ENCODE results near the gene MIA2. TPM values are rescaled to one million over a fixed set of nuclear protein-coding genes. Genes with fewer than 3 reads are reported as not detected.

MIA2 gene
- total and polyA plus RNA-seq, 9 of the 15 experiments (the other 6 are each of a cell fraction or from before 2014, with no cell fraction given) = 6.0 to 21.8 (median 12.8) TPM

- TF ChIP-seq CXXC5 (CRISPR knock-in tag; IDR thresholded peaks at IDR 0.05) (peak; percentile 59; the same call in 1 of the 2 replicates), BCOR (IDR thresholded peaks at IDR 0.05) (peak; percentile 15; the same call in 1 of the 2 replicates), ZBTB49 (CRISPR knock-in tag; IDR thresholded peaks at IDR 0.05; ENCODE audit: borderline replicate concordance) (no peak), PURB (CRISPR knock-in tag; IDR thresholded peaks at IDR 0.05; ENCODE audit: low read depth) (no peak), THRAP3 (IDR thresholded peaks at IDR 0.05; ENCODE audit: borderline replicate concordance) (no peak), MLX (CRISPR knock-in tag; conservative IDR thresholded peaks at IDR 0.05) (no peak), POLR2G (IDR thresholded peaks at IDR 0.05; ENCODE audit: low read depth, low read length) (peak; percentile 79), BRF2 (IDR thresholded peaks at IDR 0.05; ENCODE audit: borderline replicate concordance, insufficient read depth, insufficient read length) (no peak), MAZ (CRISPR knock-in tag; conservative IDR thresholded peaks at IDR 0.05 in 1 of 2, IDR thresholded peaks at IDR 0.05 in 1 of 2) (0 out of 4 replicates have a peak, but pooled peaks of 1 of the 2 experiments have one; percentile 27), ELK1 (CRISPR knock-in tag; IDR thresholded peaks at IDR 0.05) (no peak), KHSRP (IDR thresholded peaks at IDR 0.05) (no peak), SMAD4 (CRISPR knock-in tag; conservative IDR thresholded peaks at IDR 0.05) (0 out of 2 replicates have a peak, but pooled peaks have one; percentile 46), ZBTB9 (CRISPR knock-in tag; IDR thresholded peaks at IDR 0.05) (no peak), RBBP5 (IDR thresholded peaks at IDR 0.05; ENCODE audit: borderline replicate concordance, insufficient read depth, low read length, poor library complexity, severe bottlenecking) (peak; percentile 88), ZNF77 (CRISPR knock-in tag; IDR thresholded peaks at IDR 0.05) (no peak), FOXK1 (CRISPR knock-in tag; IDR thresholded peaks at IDR 0.05; ENCODE audit: borderline replicate concordance) (no peak), ZFX (CRISPR knock-in tag; IDR thresholded peaks at IDR 0.05) (peak; percentile 44), PCBP2 (IDR thresholded peaks at IDR 0.05; ENCODE audit: low read depth, low read length, poor library complexity, severe bottlenecking) (no peak), TAF1 (IDR thresholded peaks at IDR 0.05; ENCODE audit: control insufficient read depth, extremely low read depth, insufficient read depth, low read length, severe bottlenecking) (peak; percentile 83), CSDE1 (IDR thresholded peaks at IDR 0.05) (no peak)
Measured at GRCh38 chr14:39431416-39432178, 197.9 kb downstream of the MIA2 start (continued).
